HG03280 (cell line): ENCODE measurements around the gene IRAK3.
"Not testable (repeated sequence)": the region's sequence is repeated elsewhere in the genome, so short reads cannot be mapped to it uniquely, and the experiment has no call there.

Source experiments
- ATAC-seq: cut with Tn5 transposase; IDR thresholded peaks from one replicate; pipeline ENCODE4 v1.9.1; 2021; ENCODE audit warnings: mild to moderate bottlenecking, moderate library complexity; ENCODE audit not compliant: unreplicated experiment

The IRAK3 gene

GRCh38 chr12:66206141-66206540 is 17.1 kb downstream of the IRAK3 start:
- no peak for ATAC-seq

- ATAC-seq = no peak
Measured at GRCh38 chr12:66210840-66211239, 21.8 kb downstream of the IRAK3 start.

GRCh38 chr12:66211573-66211972 is 22.6 kb downstream of the IRAK3 start:
- ATAC-seq = not testable (repeated sequence)

- ATAC-seq = not testable (repeated sequence)
Measured at GRCh38 chr12:66213011-66213410, 24.0 kb downstream of the IRAK3 start.

- ATAC-seq = no peak
Measured at GRCh38 chr12:66217342-66217917, 28.4 kb downstream of the IRAK3 start.

GRCh38 chr12:66228462-66228861 is 39.4 kb downstream of the IRAK3 start:
- no peak for ATAC-seq

- no peak for ATAC-seq
Measured at GRCh38 chr12:66232263-66232662, 43.2 kb downstream of the IRAK3 start.

- peak; percentile 95 for ATAC-seq
Measured at GRCh38 chr12:66234037-66234693, 45.2 kb downstream of the IRAK3 start.

GRCh38 chr12:66234773-66235625 is 46.0 kb downstream of the IRAK3 start:
- ATAC-seq = peak; percentile 42

- ATAC-seq = no peak
Measured at GRCh38 chr12:66235626-66236281, 46.7 kb downstream of the IRAK3 start.

- ATAC-seq = not testable (repeated sequence)
Measured at GRCh38 chr12:66236282-66236675, 47.3 kb downstream of the IRAK3 start.

- no peak for ATAC-seq
Measured at GRCh38 chr12:66236969-66237368, 48.0 kb downstream of the IRAK3 start.

GRCh38 chr12:66237505-66238175 is 48.6 kb downstream of the IRAK3 start:
- no peak for ATAC-seq

- ATAC-seq = no peak
Measured at GRCh38 chr12:66239295-66239694, 50.3 kb downstream of the IRAK3 start.

- ATAC-seq = no peak
Measured at GRCh38 chr12:66240096-66240820, 51.2 kb downstream of the IRAK3 start.

- ATAC-seq = no peak
Measured at GRCh38 chr12:66241061-66242043, 52.3 kb downstream of the IRAK3 start.

GRCh38 chr12:66242311-66242710 is 53.3 kb downstream of the IRAK3 start:
- ATAC-seq = no peak

GRCh38 chr12:66243911-66244310 is 54.9 kb downstream of the IRAK3 start:
- no peak for ATAC-seq

- ATAC-seq = no peak
Measured at GRCh38 chr12:66244446-66244845, 55.4 kb downstream of the IRAK3 start.
